ENCODE data around the gene FAM83G.
"Not testable (repeated sequence)": the region's sequence is repeated elsewhere in the genome, so short reads cannot be mapped to it uniquely, and the experiment has no call there.

Gene FAM83G

GRCh38 chr17:18950346-18950745, 54.2 kb downstream of the FAM83G start:
- DNase-seq, result no peak

GRCh38 chr17:18949566-18949965, 55.0 kb downstream of the FAM83G start:
- no peak for DNase-seq

DNA sequence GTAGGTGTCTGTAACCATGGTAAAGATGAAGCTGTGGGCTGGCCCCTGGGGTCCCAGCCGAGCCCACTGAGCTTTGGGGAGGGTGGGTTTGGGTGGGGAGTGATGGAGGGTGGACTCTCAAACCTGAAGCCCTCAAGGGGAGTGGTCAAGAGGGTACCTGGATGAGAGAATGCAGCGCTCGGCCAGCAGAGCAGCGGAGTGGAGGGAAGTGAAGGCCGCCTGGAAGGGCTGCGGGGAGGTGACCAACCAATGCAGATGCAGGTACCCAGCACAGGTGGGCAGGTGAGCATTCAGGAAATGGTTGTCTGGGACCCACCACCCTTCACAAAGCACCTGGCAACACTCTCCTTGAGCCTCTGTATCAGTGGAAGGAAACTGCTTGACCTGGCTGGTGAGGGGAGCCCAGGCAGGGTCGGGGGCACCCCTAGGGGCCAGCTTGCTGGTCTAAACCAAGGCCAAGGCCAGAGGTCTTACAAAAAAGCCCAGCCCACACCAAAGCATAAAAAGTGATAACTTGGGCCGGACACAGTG, 56.0 kb downstream of the FAM83G start:
- DNase-seq, result no peak

GRCh38 chr17:18947866-18948265, 56.7 kb downstream of the FAM83G start:
- DNase-seq, result no peak

DNA sequence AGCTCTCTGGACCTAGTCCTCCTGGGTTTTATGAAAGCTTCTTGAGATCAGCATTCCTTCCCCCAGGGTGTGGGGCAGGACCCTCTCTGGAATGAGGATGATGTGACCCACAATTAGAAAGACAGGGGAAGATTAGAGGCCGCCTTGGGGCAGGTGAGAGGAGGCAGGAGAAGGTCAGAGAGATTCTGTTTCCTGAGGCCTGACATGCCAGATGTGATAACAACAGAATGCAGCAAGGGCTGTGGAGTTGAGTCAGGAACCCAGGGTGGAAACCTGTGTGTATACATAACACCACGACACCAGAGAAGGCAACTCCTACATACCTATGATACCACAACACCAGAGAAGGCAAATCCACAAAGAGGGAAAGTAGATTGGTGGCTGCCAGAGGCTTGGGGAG, 58.0 kb downstream of the FAM83G start:
- DNase-seq, result no peak

- no peak for DNase-seq
Observed at GRCh38 chr17:18944646-18945045, 59.9 kb downstream of the FAM83G start.

GRCh38 chr17:18938692-18939023, 65.9 kb downstream of the FAM83G start:
- DNase-seq, result no peak

DNA sequence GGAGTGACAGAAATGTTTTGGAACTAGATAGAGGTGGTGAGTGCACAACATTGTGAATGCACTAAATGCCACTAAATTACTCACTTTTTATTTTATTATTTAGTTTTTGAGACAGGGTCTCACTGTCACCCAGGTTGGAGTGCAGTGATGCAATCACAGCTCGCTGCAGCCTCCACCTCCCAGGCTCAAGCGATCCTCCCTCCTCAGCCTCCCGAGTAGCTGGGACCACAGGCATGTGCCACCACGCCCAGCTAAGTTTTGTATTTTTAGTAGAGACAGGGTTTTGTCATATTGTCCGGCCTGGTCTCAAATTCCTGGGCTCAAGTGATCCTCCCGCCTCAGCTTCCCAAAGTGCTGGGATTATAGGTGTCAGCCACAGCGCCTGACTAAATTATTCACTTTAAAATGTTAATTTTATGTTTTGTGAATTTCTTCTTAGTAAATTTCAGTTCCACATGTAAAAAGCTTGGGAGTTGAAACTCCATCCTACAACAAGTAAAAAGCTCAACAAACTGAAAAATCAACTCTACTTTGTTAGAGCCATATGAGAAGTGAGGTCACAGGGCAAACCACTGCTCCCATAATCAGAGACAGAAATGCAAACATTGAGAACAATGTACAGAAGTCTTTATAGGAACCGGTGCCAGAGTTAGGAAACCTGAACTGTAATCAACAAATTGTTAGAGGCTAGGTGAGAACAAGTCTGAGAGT, 66.4 kb downstream of the FAM83G start:
- no peak for DNase-seq

DNA sequence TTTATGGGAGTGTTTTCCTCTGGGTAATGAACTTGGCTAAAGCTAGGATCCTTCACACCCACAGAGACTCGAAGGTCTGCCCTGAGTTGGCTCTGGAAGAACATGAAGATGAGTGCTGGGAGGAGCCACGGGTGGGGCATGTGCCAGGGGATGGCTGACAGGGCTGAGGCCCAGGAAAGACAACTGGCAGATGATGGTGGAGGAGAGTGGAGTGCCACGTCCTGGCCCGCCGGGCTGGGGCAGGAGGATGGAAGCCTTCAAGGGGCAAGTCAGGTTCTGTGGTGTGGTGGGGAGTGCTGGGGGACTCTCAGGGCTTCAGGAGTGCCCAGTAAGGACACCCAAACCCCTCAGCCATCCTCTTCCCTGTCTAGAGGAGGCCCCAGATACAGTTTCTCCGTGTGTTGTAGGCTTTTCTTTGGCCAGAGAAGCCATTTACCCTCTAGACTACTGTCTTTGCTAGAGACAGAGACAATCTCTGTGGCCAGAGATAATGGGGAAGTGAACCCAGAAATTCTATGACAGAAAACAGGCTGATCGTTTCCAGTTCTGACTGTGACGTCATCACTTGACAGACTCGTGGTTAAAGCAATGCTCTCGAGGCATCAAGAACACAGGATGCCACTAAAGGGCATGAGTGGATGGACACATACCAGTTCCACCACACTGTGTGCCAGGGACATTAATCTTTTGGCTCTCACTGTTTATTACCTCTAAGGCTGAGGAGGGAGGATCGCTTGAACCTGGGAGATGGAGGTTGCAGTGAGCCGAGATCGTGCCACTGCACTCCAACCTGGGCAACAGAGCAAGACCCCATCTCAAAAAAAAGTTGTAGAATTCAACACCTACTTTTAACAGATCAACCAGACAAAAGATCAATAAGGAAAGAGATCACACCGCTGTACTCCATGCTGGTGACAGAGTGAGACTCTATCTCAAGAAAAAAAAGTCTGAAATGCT, 71.2 kb downstream of the FAM83G start:
- DNase-seq, result no peak

DNA sequence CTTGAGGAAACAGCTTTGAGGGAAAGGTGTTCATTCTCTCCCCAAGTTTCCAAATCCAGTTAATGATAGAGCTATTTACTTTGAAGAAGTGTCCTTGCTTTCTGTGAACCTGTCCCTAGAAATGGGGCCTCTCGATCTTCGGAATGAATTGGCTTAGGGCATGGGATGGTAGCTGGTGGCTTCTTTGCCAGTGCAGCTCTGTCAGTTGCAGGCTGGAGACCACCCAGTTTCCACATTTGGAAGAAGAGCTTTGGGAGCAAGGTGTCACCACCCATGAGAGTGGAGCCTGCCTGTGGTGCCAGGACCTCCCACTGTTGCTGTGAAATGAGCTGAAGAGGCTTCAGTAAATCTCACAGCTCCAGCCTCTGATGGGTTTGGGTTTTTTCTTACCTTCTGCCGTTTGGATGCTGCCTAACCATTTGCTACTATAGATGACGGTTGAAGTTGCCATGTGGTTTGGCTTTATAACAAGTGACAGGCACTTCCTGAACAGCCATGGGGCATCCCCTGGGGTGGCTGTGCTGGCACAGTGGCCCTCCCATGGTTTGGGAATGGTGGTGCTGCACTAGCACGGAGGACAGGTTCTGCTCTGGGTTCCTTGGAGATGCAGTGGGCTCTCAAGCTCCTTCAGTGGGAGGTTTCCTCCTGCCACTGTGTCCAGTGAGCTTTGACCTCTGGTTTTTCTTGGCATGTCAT, 72.1 kb downstream of the FAM83G start:
- DNase-seq, result no peak

DNA sequence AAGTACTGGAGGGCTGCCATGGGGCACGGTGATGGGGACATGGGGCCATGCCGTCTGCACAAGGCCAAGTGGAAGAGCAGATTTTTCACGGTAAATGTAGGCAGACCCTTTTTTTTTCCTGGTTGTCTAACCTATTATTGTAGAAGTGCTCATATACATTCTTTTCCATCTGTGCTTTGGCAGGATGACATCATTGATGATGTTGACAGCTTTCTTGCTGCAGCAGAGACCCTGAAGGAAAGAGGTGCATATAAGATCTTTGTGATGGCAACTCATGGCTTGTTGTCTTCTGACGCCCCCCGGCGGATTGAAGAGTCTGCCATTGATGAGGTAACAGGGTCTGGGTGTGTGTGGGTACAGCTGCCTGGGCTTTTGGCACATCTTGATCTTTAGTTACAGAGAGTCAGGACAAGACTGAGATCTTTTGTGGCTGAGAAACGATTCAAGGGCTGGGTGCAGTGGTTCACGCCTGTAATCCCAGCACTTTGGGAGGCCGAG, 75.9 kb downstream of the FAM83G start:
- no peak for DNase-seq

DNA sequence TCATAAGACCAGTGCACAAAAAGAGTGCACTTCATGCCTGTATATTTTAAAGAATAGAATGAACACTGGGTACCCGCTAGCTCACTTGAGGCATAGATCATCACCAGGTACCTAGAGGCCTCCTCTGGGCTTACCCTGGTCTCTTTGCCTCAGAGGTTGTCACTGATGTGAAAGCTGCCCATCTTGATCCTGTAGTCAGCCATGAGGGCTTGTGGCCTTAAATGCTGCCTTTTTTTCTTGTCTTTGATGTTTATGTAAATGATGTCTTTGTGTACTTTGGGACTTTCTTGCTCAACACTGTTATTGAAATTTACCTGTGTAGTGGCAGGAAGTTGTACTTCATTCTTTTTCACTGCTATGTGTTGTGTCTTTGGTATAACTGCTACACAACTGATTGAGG, 79.4 kb downstream of the FAM83G start:
- no peak for DNase-seq

DNA sequence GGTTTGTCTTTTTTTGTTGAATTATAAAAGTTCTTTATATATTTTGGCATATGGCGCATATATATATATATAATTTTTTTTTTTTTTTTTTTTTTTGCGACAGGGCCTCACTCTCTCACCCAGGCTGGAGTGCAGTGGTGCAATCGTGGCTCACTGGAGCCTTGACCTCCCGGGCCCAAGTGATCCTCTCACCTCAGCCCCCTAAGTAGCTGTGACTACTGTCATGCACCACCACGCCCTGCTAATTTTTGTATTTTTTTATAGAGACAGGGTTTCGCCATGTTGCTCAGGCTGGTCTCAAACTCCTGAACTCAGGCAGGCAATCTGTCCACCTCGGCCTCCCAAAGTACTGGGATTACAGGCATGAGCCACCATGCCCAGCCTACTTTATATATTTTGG, 82.0 kb downstream of the FAM83G start:
- DNase-seq, result not testable (repeated sequence)

DNA sequence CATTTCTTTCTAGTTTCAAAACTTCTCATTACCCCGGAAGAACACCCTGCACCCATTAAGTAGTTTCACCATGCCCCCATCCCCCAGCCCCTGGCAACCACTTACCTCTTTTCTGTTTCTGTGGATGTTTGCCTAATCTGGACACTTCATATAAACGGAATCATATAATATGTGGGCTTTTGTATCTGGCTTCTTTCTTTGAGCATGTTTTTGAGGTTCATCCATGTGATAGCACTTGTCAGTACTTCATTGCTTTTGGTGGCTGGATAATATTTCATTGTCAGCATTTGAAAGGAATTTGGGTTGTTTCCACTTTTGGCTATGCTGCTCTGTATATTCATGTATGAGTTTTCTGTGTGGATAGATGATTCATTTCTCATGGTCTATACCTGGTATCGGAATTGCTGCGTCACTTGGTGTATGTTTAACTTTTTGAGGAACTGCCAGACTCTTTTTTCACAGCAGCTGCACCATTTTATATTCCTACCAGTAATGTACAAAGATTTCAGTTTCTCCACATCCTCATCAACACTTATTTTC, 82.6 kb downstream of the FAM83G start:
- DNase-seq, result no peak

GRCh38 chr17:18921485-18921884, 83.1 kb downstream of the FAM83G start:
- DNase-seq, result no peak

DNA sequence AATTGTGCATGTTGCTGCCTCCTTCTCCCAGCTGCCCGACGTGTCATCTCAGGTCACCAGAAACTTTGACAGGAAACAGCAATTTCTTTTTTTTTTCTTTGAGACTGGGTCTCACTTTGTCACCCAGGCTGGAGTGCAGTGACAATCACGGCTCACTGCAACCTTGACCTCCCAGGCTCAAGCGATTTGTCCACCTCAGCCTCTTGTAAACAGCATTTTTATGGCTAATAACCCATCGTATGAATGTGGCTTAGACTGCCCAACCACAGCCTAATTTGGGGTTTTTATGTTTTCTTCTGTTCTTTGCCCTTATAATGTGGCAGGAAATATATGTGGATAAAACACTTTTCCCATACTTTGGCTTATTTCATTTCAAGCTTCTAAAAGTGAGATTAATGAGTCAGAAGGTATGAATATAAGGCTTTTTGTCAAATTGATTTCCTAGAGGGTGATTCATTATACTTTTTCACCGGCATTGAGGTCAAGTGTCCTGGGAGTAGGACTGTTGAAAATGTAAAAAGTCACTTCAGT, 83.6 kb downstream of the FAM83G start:
- DNase-seq, result no peak

DNA sequence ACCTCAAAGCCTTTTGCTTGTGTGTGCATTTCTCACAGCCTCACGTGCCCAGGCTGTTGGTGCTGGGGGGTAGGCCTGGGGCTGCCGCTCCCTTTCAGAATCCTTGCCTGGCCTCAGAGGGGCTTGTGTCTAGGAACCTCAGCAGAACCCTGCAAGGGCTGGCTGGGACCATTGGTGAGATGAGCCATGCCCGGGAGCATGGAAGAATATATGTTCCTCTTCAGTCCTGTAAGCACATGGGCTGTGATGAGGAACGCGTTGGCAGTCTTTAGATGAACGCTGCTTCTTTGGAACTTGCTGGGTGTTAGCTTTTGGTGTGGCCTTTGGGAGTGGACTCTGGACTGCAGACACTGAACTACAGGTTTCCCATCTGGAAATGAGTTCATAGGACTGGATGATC, 84.6 kb downstream of the FAM83G start:
- DNase-seq, result no peak
